GM12878 (cell line): ENCODE measurements around the gene LDLRAD4. TPM values are rescaled to one million over a fixed set of nuclear protein-coding genes. Genes with fewer than 3 reads are reported as not detected.

Source experiments
- ATAC-seq: fragments of 200-7000 bp; cut with Tn5 transposase; 3 replicates; pipeline ENCODE4 v1.9.1; 2020; ENCODE audit warnings: mild to moderate bottlenecking, moderate library complexity
- BruUV-seq: library from RNA; stranded (reverse); fragments of 400-500 nt; replicated peaks from 2 replicates; lab custom pipeline; 2021; lab: Mats Ljungman, UMichigan
- CTCF ChIA-PET: fragments of 300-600 bp; sonication (Branson Sonifier 250); formaldehyde crosslinking; extraction: SDS; loops from one replicate; lab custom pipeline; 2021; ENCODE audit warnings: inconsistent platforms; lab: Yijun Ruan, JAX
- POLR2A ChIA-PET: fragments of 350-600 bp; formaldehyde crosslinking; extraction: SDS; loops from one replicate; lab custom pipeline; 2021; ENCODE audit warnings: inconsistent platforms; lab: Charles Lee
- RAD21 ChIA-PET: fragments of 300-600 bp; sonication (Branson Sonifier 250); formaldehyde crosslinking; loops from one replicate; lab custom pipeline; 2023; ENCODE audit warnings: antibody characterized with exemption; ENCODE audit not compliant: unreplicated experiment; lab: Charles Lee
- SMC1A ChIA-PET: fragments of 300-600 bp; sonication (Branson Sonifier 250); formaldehyde crosslinking; loops from one replicate; lab custom pipeline; 2023; ENCODE audit not compliant: unreplicated experiment, uncharacterized antibody; lab: Charles Lee
- DNase-seq: peaks from one replicate; pipeline ENCODE4 v3.0.0-alpha.2; 2011; ENCODE audit warnings: low read depth, low spot score
- FAIRE-seq: peaks from 3 replicates; lab custom pipeline; 2011; peaks lifted over from hg19 to GRCh38; lab: Jason Lieb, UNC
- H2AFZ ChIP-seq: 2 replicates; pipeline ENCODE4 v1.6.0; 2011; ENCODE audit warnings: low read depth, low read length, control low read depth; ENCODE audit not compliant: control insufficient read depth
- H3K27ac ChIP-seq: 2 replicates; pipeline ENCODE4 v1.5.1; 2011; ENCODE audit warnings: control low read depth; ENCODE audit not compliant: control insufficient read depth, insufficient read depth
- H3K27me3 ChIP-seq, 2 experiments: replicated peaks in 1 of 2; 2 replicates each; pipeline versions ENCODE4 v1.6.0 to v1.6.1; 2011; ENCODE audit warnings: low read length in 1 of 2; ENCODE audit not compliant: control insufficient read depth in 2 of 2, insufficient read depth in 2 of 2
- H3K36me3 ChIP-seq, 2 experiments: 2 replicates each; pipeline ENCODE4 v1.5.1; 2011; ENCODE audit warnings: low read length in 1 of 2; ENCODE audit not compliant: control insufficient read depth in 2 of 2, insufficient read depth in 2 of 2
- H3K4me1 ChIP-seq: 2 replicates; pipeline ENCODE4 v1.6.1; 2011; ENCODE audit warnings: mild to moderate bottlenecking, low read length, moderate library complexity, mixed read lengths; ENCODE audit not compliant: control insufficient read depth, insufficient read depth
- H3K4me2 ChIP-seq: 2 replicates; pipeline ENCODE4 v1.6.0; 2011; ENCODE audit warnings: control low read depth; ENCODE audit not compliant: control insufficient read depth, insufficient read depth
- H3K4me3 ChIP-seq: fragments of 200-600 bp; sonication (generic); 2 replicates; pipeline ENCODE4 v1.5.1; 2016
- H3K79me2 ChIP-seq: 2 replicates; pipeline ENCODE4 v1.6.0; 2011; ENCODE audit warnings: low read length; ENCODE audit not compliant: control insufficient read depth, insufficient read depth
- H3K9ac ChIP-seq: 2 replicates; pipeline ENCODE4 v1.8.0; 2011; ENCODE audit warnings: low read length, control low read depth, mixed read lengths; ENCODE audit not compliant: control insufficient read depth, insufficient read depth
- H3K9me3 ChIP-seq: replicated peaks from 3 replicates; pipeline ENCODE4 v1.5.1; 2011; ENCODE audit warnings: mild to moderate bottlenecking, low read length; ENCODE audit not compliant: control insufficient read depth, insufficient read depth
- H4K20me1 ChIP-seq: 2 replicates; pipeline ENCODE4 v1.6.0; 2011; ENCODE audit not compliant: control insufficient read depth, insufficient read depth
- ATF7 ChIP-seq: fragments of 450-650 bp; IDR thresholded peaks from 2 replicates; pipeline ENCODE4 v1.6.1; 2016; ENCODE audit warnings: low read depth, mild to moderate bottlenecking
- BACH1 ChIP-seq: fragments of 450-650 bp; IDR thresholded peaks from 2 replicates; pipeline ENCODE4 v1.6.1; 2017; ENCODE audit warnings: mild to moderate bottlenecking, borderline replicate concordance
- BRCA1 ChIP-seq: IDR thresholded peaks from 2 replicates; pipeline ENCODE4 v1.6.1; 2011; ENCODE audit warnings: low read depth, low read length, improper control_type of control experiment
- CEBPB ChIP-seq, 2 experiments: fragments of 150-350 bp in 1 of 2; IDR thresholded peaks; 2 replicates each; pipeline ENCODE4 v1.6.1; 2012 to 2014; ENCODE audit warnings: low read depth in 2 of 2, low read length in 2 of 2, borderline replicate concordance in 1 of 2, inconsistent platforms in 1 of 2
- CHD1 ChIP-seq: IDR thresholded peaks from 2 replicates; pipeline ENCODE4 v1.6.1; 2012; ENCODE audit warnings: low read depth, low read length, improper control_type of control experiment
- CHD2 ChIP-seq: IDR thresholded peaks from 2 replicates; pipeline ENCODE4 v1.6.1; 2011; ENCODE audit warnings: low read depth, low read length, improper control_type of control experiment, borderline replicate concordance
- JUNB ChIP-seq: IDR thresholded peaks from 2 replicates; pipeline ENCODE4 v1.6.1; 2016; ENCODE audit warnings: antibody characterized with exemption, mild to moderate bottlenecking
- KAT2A ChIP-seq: conservative IDR thresholded peaks from 2 replicates; pipeline ENCODE4 v1.6.1; 2011; ENCODE audit warnings: low read depth, low read length; ENCODE audit not compliant: control insufficient read depth
- MTA3 ChIP-seq: IDR thresholded peaks from 2 replicates; pipeline ENCODE4 v1.6.1; 2012; ENCODE audit warnings: low read length, inconsistent platforms, borderline replicate concordance
- NFYA ChIP-seq: IDR thresholded peaks from 2 replicates; pipeline ENCODE4 v1.6.1; 2011; ENCODE audit warnings: low read depth, mild to moderate bottlenecking, low read length, improper control_type of control experiment, borderline replicate concordance
- NR2C1 ChIP-seq: fragments of 450-650 bp; IDR thresholded peaks from 2 replicates; pipeline ENCODE4 v1.6.1; 2017; ENCODE audit warnings: antibody characterized with exemption, mild to moderate bottlenecking, moderate library complexity
- PAX5 ChIP-seq: IDR thresholded peaks from 2 replicates; pipeline ENCODE4 v1.6.1; 2011; ENCODE audit warnings: low read depth, low read length, borderline replicate concordance
- RAD21 ChIP-seq: IDR thresholded peaks from 2 replicates; pipeline ENCODE4 v1.6.1; 2011; ENCODE audit warnings: mild to moderate bottlenecking, low read depth, low read length, moderate library complexity; ENCODE audit not compliant: insufficient read depth
- RBBP5 ChIP-seq: fragments of 200-600 bp; sonication (generic); conservative IDR thresholded peaks from 2 replicates; pipeline ENCODE4 v1.6.1; 2016
- SIN3A ChIP-seq: IDR thresholded peaks from 2 replicates; pipeline ENCODE4 v1.6.1; 2012; ENCODE audit warnings: low read depth, low read length, improper control_type of control experiment
- ZNF217 ChIP-seq: fragments of 450-650 bp; IDR thresholded peaks from 2 replicates; pipeline ENCODE4 v1.6.1; 2017; ENCODE audit warnings: antibody characterized with exemption, mild to moderate bottlenecking
- ZNF622 ChIP-seq: fragments of 450-650 bp; IDR thresholded peaks from 2 replicates; pipeline ENCODE4 v1.6.1; 2017; ENCODE audit warnings: mild to moderate bottlenecking, inconsistent platforms
- WGBS: methylation state at CpG from one replicate; pipeline ENCODE4 v1.1.6; 2016; ENCODE audit warnings: low lambda C conversion rate; ENCODE audit not compliant: insufficient replicate concordance, insufficient coverage; ENCODE audit errors: missing lambda C conversion rate; 5-methylcytosine and 5-hydroxymethylcytosine counted together
- in situ Hi-C: fragments of 300-500 bp; cut with MboI; formaldehyde crosslinking; loops from 9 replicates; pipeline ENCODE4 v1.14.3; 2018; ENCODE audit warnings: mixed read lengths
- intact Hi-C: fragments of 100-400 bp; cut with micrococcal nuclease; formaldehyde crosslinking; loops from one replicate; pipeline ENCODE4 v1.14.2; 2022; ENCODE audit not compliant: unreplicated experiment
- polyA plus RNA-seq, 11 experiments: library from polyadenylated mRNA; depleted of rRNA in 4 of 11; unstranded in 6 of 11; stranded (reverse) in 5 of 11; fragments of >200 nt; fragmentation: Nextera tagmentation in 4 of 11; fragmentation: Illumina TruSeq in 1 of 11; extraction: Ambion mirVana in 4 of 11; extraction: Trizol in 1 of 11; gene quantifications; 1 replicate in 1 of 11; 2 replicates in 10 of 11; pipeline versions ENCODE4 v1.2.1 to v1.2.3, GENCODE V29; 2011 to 2016; ENCODE audit warnings: inconsistent platforms in 2 of 11, missing spikeins in 2 of 11, low read depth in 1 of 11
- total RNA-seq, 4 experiments: library from RNA; depleted of rRNA in 3 of 4; stranded (reverse); fragments of >200 nt in 3 of 4; fragmentation: Illumina TruSeq in 1 of 4; extraction: Trizol in 1 of 4; gene quantifications; 2 replicates each; pipeline versions ENCODE4 v1.2.1 to v1.2.3, GENCODE V29; 2013 to 2021
- TF ChIP-seq, protein P1 (sequence below): fragments of 450-650 bp; IDR thresholded peaks from 2 replicates; pipeline ENCODE4 v1.6.1; 2016; ENCODE audit warnings: mild to moderate bottlenecking
- TF ChIP-seq, protein P2 (sequence below): fragments of 450-650 bp; formaldehyde crosslinking; IDR thresholded peaks from 2 replicates; pipeline ENCODE4 v1.5.0; 2022; ENCODE audit warnings: mild to moderate bottlenecking, missing genetic modification characterization
- TF ChIP-seq, protein P3 (sequence below): IDR thresholded peaks from 2 replicates; pipeline ENCODE4 v1.6.1; 2011; ENCODE audit warnings: mild to moderate bottlenecking, low read depth, low read length, moderate library complexity; ENCODE audit not compliant: insufficient replicate concordance

The LDLRAD4 gene
- total and polyA plus RNA-seq, 10 of the 15 experiments (the other 5 are each of a cell fraction or from before 2014, with no cell fraction given), result 2.7 to 16.8 (median 11.2) TPM

DNA sequence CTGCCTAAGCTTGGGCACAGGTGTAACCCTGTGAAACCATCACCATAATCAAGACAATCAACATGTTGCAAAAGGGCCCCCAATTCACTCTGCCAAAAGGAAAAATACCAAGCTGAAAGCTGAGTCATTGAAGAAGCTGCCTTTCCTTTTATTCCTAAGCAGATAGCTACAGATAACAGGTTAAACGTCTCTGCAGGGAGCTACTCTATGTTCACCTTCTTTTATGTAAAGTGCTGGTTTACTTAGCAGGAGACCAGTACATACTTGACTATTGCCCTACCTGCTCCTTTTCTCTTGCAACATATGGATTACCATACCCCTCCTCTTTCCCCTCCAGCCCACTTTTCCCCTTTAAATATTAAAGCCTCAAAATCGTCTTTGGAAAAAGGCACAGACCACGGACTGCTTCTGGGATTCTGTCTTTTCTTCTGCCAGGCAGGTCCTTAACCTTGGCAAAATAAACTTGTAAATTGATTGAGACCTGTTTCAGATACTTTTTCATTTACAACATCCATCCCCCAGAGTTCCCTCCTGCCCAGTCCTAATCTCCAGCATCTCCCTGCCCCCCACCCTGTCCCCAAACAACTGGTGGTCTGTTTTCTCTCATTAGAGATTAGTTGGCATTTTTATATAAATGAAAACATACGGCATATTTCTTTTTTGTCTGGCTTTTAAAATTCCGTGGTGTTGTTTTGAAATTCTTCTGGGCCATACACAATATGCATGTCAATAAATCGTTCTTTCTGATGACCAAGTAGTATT, 37.8 kb upstream of the LDLRAD4 start:
- CTCF ChIA-PET, result interaction anchor here (1.1 to 1.6 kb wide), 3 partner anchors 21 to 377 kb away, joined by 3 to 6 read pairs (median 4); no protein-coding TSS in a partner anchor
- RAD21 ChIA-PET, result interaction anchor here (0.8 to 1.3 kb wide), 2 partner anchors 21 to 368 kb away, joined by 3 to 5 read pairs; no protein-coding TSS in a partner anchor
- 25% methylated on average over 6 of the region's 6 CpGs for WGBS
- DNase-seq (no peak), FAIRE-seq (no peak), ATAC-seq (no peak)
- H3K4me2 ChIP-seq, result no peak overlapping the region
- H2AFZ ChIP-seq, result no peak overlapping the region
- no peaks in the 10 kb centered on the region for H3K79me2 ChIP-seq
- TF ChIP-seq NR2C1 (no peak), CEBPB (IDR thresholded peaks at IDR 0.05; ENCODE audit: borderline replicate concordance in 1 of 2, low read depth in 2 of 2, low read length in 2 of 2) (no peak), CHD1 (no peak), NFYA (no peak), RAD21 (no peak), PAX5 (no peak), BRCA1 (no peak), SIN3A (no peak), MTA3 (no peak), KAT2A (no peak), ATF7 (no peak), BACH1 (no peak), ZNF622 (no peak), ZNF217 (no peak), RBBP5 (no peak), JUNB (no peak), CHD2 (no peak)
- TF ChIP-seq, protein P1, sequence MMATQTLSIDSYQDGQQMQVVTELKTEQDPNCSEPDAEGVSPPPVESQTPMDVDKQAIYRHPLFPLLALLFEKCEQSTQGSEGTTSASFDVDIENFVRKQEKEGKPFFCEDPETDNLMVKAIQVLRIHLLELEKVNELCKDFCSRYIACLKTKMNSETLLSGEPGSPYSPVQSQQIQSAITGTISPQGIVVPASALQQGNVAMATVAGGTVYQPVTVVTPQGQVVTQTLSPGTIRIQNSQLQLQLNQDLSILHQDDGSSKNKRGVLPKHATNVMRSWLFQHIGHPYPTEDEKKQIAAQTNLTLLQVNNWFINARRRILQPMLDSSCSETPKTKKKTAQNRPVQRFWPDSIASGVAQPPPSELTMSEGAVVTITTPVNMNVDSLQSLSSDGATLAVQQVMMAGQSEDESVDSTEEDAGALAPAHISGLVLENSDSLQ, result no peak
- TF ChIP-seq, protein P2, sequence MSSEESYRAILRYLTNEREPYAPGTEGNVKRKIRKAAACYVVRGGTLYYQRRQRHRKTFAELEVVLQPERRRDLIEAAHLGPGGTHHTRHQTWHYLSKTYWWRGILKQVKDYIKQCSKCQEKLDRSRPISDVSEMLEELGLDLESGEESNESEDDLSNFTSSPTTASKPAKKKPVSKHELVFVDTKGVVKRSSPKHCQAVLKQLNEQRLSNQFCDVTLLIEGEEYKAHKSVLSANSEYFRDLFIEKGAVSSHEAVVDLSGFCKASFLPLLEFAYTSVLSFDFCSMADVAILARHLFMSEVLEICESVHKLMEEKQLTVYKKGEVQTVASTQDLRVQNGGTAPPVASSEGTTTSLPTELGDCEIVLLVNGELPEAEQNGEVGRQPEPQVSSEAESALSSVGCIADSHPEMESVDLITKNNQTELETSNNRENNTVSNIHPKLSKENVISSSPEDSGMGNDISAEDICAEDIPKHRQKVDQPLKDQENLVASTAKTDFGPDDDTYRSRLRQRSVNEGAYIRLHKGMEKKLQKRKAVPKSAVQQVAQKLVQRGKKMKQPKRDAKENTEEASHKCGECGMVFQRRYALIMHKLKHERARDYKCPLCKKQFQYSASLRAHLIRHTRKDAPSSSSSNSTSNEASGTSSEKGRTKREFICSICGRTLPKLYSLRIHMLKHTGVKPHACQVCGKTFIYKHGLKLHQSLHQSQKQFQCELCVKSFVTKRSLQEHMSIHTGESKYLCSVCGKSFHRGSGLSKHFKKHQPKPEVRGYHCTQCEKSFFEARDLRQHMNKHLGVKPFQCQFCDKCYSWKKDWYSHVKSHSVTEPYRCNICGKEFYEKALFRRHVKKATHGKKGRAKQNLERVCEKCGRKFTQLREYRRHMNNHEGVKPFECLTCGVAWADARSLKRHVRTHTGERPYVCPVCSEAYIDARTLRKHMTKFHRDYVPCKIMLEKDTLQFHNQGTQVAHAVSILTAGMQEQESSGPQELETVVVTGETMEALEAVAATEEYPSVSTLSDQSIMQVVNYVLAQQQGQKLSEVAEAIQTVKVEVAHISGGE, result no peak
- TF ChIP-seq, protein P3, sequence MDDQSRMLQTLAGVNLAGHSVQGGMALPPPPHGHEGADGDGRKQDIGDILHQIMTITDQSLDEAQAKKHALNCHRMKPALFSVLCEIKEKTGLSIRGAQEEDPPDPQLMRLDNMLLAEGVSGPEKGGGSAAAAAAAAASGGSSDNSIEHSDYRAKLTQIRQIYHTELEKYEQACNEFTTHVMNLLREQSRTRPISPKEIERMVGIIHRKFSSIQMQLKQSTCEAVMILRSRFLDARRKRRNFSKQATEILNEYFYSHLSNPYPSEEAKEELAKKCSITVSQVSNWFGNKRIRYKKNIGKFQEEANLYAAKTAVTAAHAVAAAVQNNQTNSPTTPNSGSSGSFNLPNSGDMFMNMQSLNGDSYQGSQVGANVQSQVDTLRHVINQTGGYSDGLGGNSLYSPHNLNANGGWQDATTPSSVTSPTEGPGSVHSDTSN, result no peak
- H3K27me3 ChIP-seq, result no peaks in the 10 kb centered on the region; a peak in 1 of 4 replicates
- no peaks in the 10 kb centered on the region for H3K36me3 ChIP-seq
- intact Hi-C loops (no loop called here), in situ Hi-C loops (no loop called here)
- SMC1A ChIA-PET, result interaction anchor here (1.1 to 1.8 kb wide), 3 partner anchors 11 to 36 kb away, joined by 3 to 4 read pairs (median 3); no protein-coding TSS in a partner anchor
- H3K9ac ChIP-seq, result no peak overlapping the region
- H3K4me1 ChIP-seq, result no peaks in the 10 kb centered on the region
- BruUV-seq, result no TSS peak
- no peak overlapping the region for H3K27ac ChIP-seq
- no peak overlapping the region for H3K4me3 ChIP-seq
- H4K20me1 ChIP-seq, result no peaks in the 10 kb centered on the region
- POLR2A ChIA-PET, result interaction anchor here (0.6 kb wide), 1 partner anchor 382 kb away, joined by 3 read pairs; no protein-coding TSS in a partner anchor
- no peaks in the 10 kb centered on the region; the same call in 2 of the 3 replicates for H3K9me3 ChIP-seq
